NCI-H1092 treated with DMSO at 0.1 percent for 48 hours (cell line): Measurements from ENCODE around the gene VIP.
"Not testable (repeated sequence)": the region's sequence is repeated elsewhere in the genome, so short reads cannot be mapped to it uniquely, and the experiment has no call there.

Source experiments
- DNase-seq: peaks from one replicate; lab custom pipeline; 2025; lab: John Stamatoyannopoulos, UW

The VIP gene

GRCh38 chr6:152750694-152751093 lies at the start of gene VIP:
VIP (plus strand) TSS chr6:152750797; CDS start chr6:152752178, 1,381 bp downstream.
- no peak for DNase-seq

GRCh38 chr6:152701081-152701862 lies 49.3 kb upstream of the VIP start:
- no peak for DNase-seq

GRCh38 chr6:152701863-152702401 lies 48.7 kb upstream of the VIP start:
- DNase-seq, result no peak

GRCh38 chr6:152703750-152704149 lies 46.8 kb upstream of the VIP start:
- not testable (repeated sequence) for DNase-seq

GRCh38 chr6:152705327-152705726 lies 45.3 kb upstream of the VIP start:
- no peak for DNase-seq

GRCh38 chr6:152716322-152716721 lies 34.3 kb upstream of the VIP start:
- DNase-seq, result no peak

GRCh38 chr6:152720974-152721373 lies 29.6 kb upstream of the VIP start:
- no peak for DNase-seq

- no peak for DNase-seq
Observed at GRCh38 chr6:152721956-152722355, 28.6 kb upstream of the VIP start.

GRCh38 chr6:152723398-152723797 lies 27.2 kb upstream of the VIP start:
- no peak for DNase-seq

- no peak for DNase-seq
Observed at GRCh38 chr6:152726313-152726712, 24.3 kb upstream of the VIP start.

- DNase-seq, result no peak
Observed at GRCh38 chr6:152727507-152727906, 23.1 kb upstream of the VIP start.

- no peak for DNase-seq
Observed at GRCh38 chr6:152734630-152735029, 16.0 kb upstream of the VIP start.

- no peak for DNase-seq
Observed at GRCh38 chr6:152736687-152737273, 13.8 kb upstream of the VIP start.

- DNase-seq, result no peak
Observed at GRCh38 chr6:152745509-152746171, 5.0 kb upstream of the VIP start.

- no peak for DNase-seq
Observed at GRCh38 chr6:152746172-152746553, 4.4 kb upstream of the VIP start.

- peak; percentile 1 for DNase-seq
Observed at GRCh38 chr6:152748843-152749242, 1.8 kb upstream of the VIP start.

GRCh38 chr6:152749336-152749735 lies 1.3 kb upstream of the VIP start:
- no peak for DNase-seq

- DNase-seq, result no peak
Observed at GRCh38 chr6:152765331-152765730, 14.7 kb downstream of the VIP start.

- no peak for DNase-seq
Observed at GRCh38 chr6:152769159-152769558, 18.6 kb downstream of the VIP start.

- DNase-seq, result no peak
Observed at GRCh38 chr6:152769993-152770392, 19.4 kb downstream of the VIP start.

GRCh38 chr6:152771061-152771687 lies 20.6 kb downstream of the VIP start:
- no peak for DNase-seq

- no peak for DNase-seq
Observed at GRCh38 chr6:152775428-152775827, 24.8 kb downstream of the VIP start.
